ENCODE data around the gene NANOGP8.

- no peak for TF ChIP-seq STAT6 (CRISPR knock-in tag; IDR thresholded peaks at IDR 0.05)
- TF ChIP-seq NONO (IDR thresholded peaks at IDR 0.05; ENCODE audit: low read depth in 2 of 2, low read length in 1 of 2): no peak
- TF ChIP-seq FOXA1 (IDR thresholded peaks at IDR 0.05; ENCODE audit: borderline replicate concordance): no peak
- TF ChIP-seq CTCF (IDR thresholded peaks at IDR 0.05 in 2 of 3, conservative IDR thresholded peaks at IDR 0.05 in 1 of 3; ENCODE audit: insufficient read depth in 2 of 3, low read depth in 1 of 3, low read length in 3 of 3): no peak
- no peak for TF ChIP-seq ATF4 (CRISPR knock-in tag; IDR thresholded peaks at IDR 0.05)
- no peak for TF ChIP-seq CREB3L1 (IDR thresholded peaks at IDR 0.05; ENCODE audit: borderline replicate concordance, low read depth)
- no peak for TF ChIP-seq POLR2AphosphoS5 (IDR thresholded peaks at IDR 0.05; ENCODE audit: control insufficient read depth, insufficient read depth, low read depth, low read length)
These were observed 37.1 kb downstream of the NANOGP8 start for GRCh38 chr15:35047996-35048395.
